ENCODE data around the gene BCAR3.

BCAR3 gene

GRCh38 chr1:93573940-93574469 is 107.6 kb downstream of the BCAR3 start:
- Histone ChIP-seq H3K27ac (no peak overlapping the region), H3K9me3 (no peaks in the 10 kb centered on the region), H3K27me3 (no peaks in the 10 kb centered on the region), H3K4me3 (ENCODE audit: low read depth in 1 of 2, low read length in 1 of 2) (no peak overlapping the region), H3K36me3 (no peaks in the 10 kb centered on the region), H3K4me1 (ENCODE audit: control insufficient read depth in 1 of 2, insufficient read depth in 1 of 2, low read depth in 1 of 2, low read length in 1 of 2) (no peaks in the 10 kb centered on the region)
- TF ChIP-seq, protein P1, sequence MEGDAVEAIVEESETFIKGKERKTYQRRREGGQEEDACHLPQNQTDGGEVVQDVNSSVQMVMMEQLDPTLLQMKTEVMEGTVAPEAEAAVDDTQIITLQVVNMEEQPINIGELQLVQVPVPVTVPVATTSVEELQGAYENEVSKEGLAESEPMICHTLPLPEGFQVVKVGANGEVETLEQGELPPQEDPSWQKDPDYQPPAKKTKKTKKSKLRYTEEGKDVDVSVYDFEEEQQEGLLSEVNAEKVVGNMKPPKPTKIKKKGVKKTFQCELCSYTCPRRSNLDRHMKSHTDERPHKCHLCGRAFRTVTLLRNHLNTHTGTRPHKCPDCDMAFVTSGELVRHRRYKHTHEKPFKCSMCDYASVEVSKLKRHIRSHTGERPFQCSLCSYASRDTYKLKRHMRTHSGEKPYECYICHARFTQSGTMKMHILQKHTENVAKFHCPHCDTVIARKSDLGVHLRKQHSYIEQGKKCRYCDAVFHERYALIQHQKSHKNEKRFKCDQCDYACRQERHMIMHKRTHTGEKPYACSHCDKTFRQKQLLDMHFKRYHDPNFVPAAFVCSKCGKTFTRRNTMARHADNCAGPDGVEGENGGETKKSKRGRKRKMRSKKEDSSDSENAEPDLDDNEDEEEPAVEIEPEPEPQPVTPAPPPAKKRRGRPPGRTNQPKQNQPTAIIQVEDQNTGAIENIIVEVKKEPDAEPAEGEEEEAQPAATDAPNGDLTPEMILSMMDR (IDR thresholded peaks at IDR 0.05), result no peak

DNA sequence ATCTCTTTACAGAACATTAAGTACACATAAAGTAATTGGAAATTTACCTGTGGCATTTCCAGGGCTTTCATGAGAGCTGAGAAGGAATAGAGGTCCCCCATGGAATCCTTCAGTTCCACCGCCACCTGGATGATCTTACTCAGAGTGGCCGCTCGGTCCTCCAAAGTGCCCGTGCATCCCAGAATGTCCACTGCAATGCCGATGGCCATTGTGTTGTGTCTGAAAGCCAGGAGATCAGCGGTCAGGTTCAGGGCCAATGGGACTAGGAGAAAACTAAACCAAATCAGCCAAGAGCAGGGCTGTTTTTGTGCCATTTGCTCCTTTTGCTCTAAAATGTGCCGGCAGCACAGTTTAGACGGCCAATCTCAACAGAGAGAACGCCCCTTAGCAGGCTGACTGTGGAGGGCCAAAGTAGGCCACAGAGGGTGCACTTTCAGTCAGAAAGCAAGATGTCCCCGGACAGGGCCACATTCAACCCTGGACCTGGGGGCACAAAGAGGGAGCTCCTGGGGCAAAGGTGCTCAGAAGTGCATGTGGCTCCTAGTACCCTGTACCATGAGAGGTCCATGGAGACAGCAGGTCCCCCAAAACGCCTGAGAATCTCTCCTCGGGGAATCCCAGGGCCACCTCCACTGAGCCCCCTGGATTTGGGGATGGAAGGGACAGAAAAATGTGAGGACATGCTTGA is 109.9 kb downstream of the BCAR3 start:
- TF ChIP-seq, protein P1 (IDR thresholded peaks at IDR 0.05), result no peak
- Histone ChIP-seq H3K27me3 (no peaks in the 10 kb centered on the region), H3K36me3 (no peaks in the 10 kb centered on the region)

GRCh38 chr1:93569489-93569888 is 112.1 kb downstream of the BCAR3 start:
- Histone ChIP-seq H3K4me1 (ENCODE audit: control insufficient read depth in 1 of 2, insufficient read depth in 1 of 2, low read depth in 1 of 2, low read length in 1 of 2) (peaks cover 0 to 4% of the 10 kb centered on the region in 2 experiments), H3K36me3 (no peaks in the 10 kb centered on the region), H3K27me3 (no peaks in the 10 kb centered on the region), H3K27ac (no peak overlapping the region), H3K4me3 (ENCODE audit: low read depth in 1 of 2, low read length in 1 of 2) (no peak overlapping the region), H3K9me3 (no peaks in the 10 kb centered on the region)
- TF ChIP-seq, protein P1 (IDR thresholded peaks at IDR 0.05), result no peak

More for the DNA sequence above, 109.9 kb downstream of the BCAR3 start:
- H3K4me1 ChIP-seq (ENCODE audit: control insufficient read depth in 1 of 2, insufficient read depth in 1 of 2, low read depth in 1 of 2, low read length in 1 of 2), result no peaks in the 10 kb centered on the region
- H3K27ac ChIP-seq, result no peak overlapping the region
- H3K4me3 ChIP-seq (ENCODE audit: low read depth in 1 of 2, low read length in 1 of 2), result no peak overlapping the region
- no peaks in the 10 kb centered on the region for H3K9me3 ChIP-seq

DNA sequence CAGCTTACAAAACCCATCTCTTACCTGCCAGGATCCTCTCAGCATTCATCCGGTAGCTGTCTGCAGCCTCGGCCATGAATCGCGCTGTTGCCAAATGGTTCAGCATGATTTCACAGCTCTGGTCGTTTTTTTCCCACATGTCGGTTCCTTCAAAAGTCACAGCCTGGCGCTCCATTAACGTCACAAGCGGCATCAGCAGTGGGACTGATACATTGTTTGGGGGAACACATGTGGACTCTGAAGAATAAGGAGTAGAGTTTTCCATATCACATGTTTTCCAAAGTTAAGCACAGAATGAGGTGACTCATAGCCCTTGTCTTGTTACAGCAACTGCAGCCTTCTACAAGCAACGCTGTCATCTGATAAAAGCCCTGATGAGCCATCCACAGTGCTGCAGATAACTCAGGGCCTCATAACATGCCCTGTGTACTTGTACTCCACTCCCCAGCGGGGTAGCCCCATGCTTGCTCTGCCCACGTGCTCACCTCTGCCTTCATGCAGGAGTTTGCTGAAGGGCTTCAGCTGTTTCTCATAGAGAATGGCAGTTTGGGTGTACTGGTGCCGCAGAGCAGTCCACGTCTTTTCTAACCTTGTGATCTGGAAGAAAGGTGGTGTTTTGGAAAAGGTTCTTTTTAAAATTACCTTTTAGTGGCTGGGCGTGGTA is 114.2 kb downstream of the BCAR3 start:
- H3K36me3 ChIP-seq, result no peaks in the 10 kb centered on the region
- H3K27ac ChIP-seq, result no peak overlapping the region
- no peaks in the 10 kb centered on the region for H3K9me3 ChIP-seq
- no peak overlapping the region for H3K4me3 ChIP-seq (ENCODE audit: low read depth in 1 of 2, low read length in 1 of 2)
- H3K27me3 ChIP-seq, result no peaks in the 10 kb centered on the region
- TF ChIP-seq, protein P1 (IDR thresholded peaks at IDR 0.05), result no peak
- peaks cover 0 to 4% of the 10 kb centered on the region in 2 experiments for H3K4me1 ChIP-seq (ENCODE audit: control insufficient read depth in 1 of 2, insufficient read depth in 1 of 2, low read depth in 1 of 2, low read length in 1 of 2)

GRCh38 chr1:93566227-93566626 is 115.4 kb downstream of the BCAR3 start:
- Histone ChIP-seq H3K36me3 (no peaks in the 10 kb centered on the region), H3K27me3 (no peaks in the 10 kb centered on the region), H3K27ac (no peak overlapping the region), H3K4me3 (ENCODE audit: low read depth in 1 of 2, low read length in 1 of 2) (no peak overlapping the region), H3K4me1 (ENCODE audit: control insufficient read depth in 1 of 2, insufficient read depth in 1 of 2, low read depth in 1 of 2, low read length in 1 of 2) (peaks cover 0 to 4% of the 10 kb centered on the region in 2 experiments), H3K9me3 (no peaks in the 10 kb centered on the region)
- TF ChIP-seq, protein P1 (IDR thresholded peaks at IDR 0.05), result no peak

All from neutrophil (primary cell).